ENCODE data around the gene ARSD.
"Not testable (repeated sequence)": the region's sequence is repeated elsewhere in the genome, so short reads cannot be mapped to it uniquely, and the experiment has no call there.

Gene ARSD

DNA sequence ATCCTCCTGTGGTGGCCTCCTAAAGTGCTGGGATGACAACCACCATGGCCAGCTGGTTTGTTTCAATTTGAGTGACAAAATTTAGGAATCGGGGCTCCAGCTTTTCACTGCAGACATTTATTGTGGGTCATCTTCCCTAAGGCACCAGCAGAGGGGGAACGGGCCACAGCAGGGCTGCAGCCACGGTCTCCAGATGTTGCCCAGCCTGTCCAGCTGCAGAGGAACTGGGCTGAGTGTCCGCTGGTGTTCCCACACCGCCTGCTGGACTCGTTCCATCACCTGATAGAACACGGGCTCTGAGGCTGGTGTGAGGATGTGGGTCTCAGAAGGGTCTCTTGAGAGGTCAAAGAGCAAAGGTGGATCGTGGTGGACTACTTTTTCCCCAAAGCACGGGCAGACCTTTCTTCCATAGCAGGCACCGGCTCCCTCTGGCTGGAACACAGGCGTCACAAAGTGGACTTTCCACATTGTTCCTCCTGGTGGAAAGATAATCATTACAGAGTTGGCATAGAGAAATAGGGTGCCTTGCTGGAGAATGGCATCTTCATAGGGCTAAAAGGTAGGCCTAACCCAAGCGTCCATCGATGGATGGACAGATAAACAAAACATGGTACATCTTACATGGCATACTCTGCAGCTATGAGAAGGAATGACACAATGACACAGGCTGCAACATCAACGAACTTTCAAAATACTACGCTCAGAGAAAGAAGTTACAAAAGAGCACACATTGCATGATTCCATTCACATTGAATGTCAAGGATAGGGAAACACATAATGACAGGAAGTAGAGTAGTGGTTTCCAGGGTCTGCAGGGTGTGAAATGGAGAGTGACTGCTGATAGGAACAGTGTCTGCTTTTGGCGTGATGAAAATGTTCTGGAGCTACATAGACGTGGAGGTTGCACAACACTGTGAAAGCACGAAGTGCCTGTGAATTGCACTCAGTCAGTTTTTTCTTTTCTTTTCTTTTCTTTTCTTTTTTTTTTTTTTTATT is 5.9 kb upstream of the ARSD start:
- DNase-seq (ENCODE audit: low spot score) (no peak), FAIRE-seq (no peak)

DNA sequence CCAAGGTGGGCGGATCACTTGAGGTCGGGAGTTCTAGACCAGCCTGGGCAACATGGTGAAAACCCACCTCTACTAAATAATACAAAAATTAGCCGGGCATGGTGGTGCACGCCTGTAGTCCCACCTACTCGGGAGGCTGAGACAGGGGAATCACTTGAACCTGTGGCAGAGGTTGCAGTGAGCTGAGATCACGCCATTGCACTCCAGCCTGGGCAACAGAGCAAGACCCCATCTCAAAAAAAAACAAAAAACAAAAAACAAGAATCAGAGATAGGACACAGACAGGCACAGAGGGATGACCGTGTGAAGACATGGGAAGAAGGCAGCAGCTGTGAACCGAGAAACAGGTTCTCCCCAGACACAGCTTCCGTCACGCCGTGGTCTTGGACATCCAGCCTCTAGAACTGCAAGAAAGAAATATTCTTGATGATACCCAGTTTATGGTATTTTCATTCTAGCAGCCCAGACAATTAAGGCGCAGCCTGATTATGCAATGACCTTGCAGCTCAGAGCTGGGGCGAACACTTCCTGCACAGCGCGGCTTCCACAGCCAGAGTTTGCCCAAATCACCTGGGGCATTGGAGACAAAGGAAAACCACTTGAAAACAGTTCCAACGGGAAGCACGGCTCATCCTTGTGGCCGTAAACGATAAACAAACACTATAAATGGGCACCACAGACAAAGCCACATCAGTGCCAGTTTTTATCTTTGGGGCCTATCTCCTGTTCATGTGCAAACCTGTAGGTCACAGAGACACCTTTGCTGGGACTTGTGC is 4.2 kb upstream of the ARSD start:
- no peak for FAIRE-seq
- DNase-seq (ENCODE audit: low spot score) = no peak

DNA sequence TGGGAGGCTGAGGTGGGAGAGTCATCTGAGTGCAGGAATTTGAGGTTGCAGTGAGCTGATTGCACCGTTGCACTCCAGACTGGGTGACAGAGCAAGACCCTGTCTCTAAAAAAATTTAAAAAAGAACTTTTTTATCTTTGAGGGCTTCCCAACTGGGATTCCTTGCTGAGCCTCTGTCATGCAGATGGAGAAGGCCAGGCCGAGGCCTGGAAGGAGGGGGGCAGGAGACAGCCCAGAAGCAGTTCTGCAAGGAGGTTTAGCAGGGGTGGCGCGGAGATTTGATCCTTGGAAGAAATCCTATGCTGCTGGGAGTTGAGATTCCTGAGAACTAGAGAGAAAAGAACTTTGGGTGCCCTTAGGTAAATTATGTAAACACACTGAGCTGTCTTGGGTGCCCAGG is 2.5 kb upstream of the ARSD start:
- FAIRE-seq (no peak), DNase-seq (ENCODE audit: low spot score) (no peak)

DNA sequence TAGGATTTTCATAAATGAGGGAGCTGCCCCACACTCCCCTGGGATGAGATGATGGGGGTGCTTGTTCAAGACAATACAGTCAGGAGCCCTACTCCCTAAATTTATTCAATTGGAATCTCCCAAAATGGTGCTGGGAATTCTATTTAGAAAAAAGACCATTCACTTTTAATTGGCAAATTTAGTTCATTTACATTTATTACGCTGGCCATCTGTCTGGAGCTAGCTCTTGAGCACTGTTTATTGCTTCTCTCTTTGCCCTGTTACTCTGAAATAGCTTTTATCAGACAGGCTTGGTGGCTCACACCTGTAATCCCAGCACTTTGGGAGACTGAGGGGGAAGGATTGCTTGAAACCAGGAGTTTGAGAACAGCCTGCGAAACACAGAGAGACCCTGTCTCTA is 2.0 kb upstream of the ARSD start:
- FAIRE-seq = no peak
- no peak for DNase-seq (ENCODE audit: low spot score)

DNA sequence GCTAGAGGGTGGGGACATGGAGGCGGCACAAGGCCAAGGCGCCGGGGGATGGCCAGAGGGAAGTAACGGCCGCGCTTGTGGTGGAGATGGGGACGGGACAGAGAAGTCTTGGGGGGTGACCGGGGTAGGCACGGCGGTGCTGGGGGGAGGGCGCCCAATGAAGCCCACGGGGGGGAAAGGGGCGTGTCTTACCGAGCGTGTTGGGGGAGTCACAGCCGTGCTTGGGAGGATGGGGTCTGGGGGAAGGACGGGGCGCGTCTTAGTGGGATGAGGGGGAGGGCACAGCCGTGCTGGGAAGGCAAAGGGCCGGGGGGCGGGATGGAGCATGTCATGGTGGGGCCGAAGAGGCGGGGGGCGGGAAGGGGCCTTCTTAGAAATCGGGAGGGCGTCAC is 952 bp downstream of the ARSD start:
- FAIRE-seq (no peak), DNase-seq (ENCODE audit: low spot score) (no peak)

- FAIRE-seq (no peak), DNase-seq (ENCODE audit: low spot score) (no peak)
Observed at GRCh38 chrX:2926664-2927275, 2.4 kb downstream of the ARSD start.

- FAIRE-seq; DNase-seq (ENCODE audit: low spot score): not testable (repeated sequence)
Observed at GRCh38 chrX:2926255-2926654, 2.9 kb downstream of the ARSD start.

GRCh38 chrX:2924151-2924550 is 5.0 kb downstream of the ARSD start:
- FAIRE-seq = no peak

DNA sequence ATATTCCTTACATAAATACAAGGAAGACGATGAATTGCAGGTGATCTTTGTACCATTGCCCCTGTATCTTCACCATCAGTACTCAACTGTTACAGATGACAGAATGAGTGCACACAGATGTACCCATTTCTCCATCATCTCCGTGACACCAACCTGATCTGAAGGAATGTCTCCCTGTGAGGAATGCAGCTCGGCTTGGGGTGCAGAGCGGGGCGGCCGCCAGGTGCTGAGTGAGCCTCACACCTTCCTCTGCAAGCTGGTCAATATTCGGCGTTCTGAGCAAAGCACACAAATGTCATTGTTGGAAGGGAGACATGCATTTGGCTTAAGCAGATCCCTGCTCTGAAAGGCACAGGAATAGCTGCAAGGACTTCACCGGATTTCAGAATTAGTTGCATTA is 7.4 kb downstream of the ARSD start:
- DNase-seq (ENCODE audit: low spot score) = no peak
- no peak for FAIRE-seq

More at GRCh38 chrX:2924151-2924550, 5.0 kb downstream of the ARSD start:
- no peak for DNase-seq (ENCODE audit: low spot score)

DNA sequence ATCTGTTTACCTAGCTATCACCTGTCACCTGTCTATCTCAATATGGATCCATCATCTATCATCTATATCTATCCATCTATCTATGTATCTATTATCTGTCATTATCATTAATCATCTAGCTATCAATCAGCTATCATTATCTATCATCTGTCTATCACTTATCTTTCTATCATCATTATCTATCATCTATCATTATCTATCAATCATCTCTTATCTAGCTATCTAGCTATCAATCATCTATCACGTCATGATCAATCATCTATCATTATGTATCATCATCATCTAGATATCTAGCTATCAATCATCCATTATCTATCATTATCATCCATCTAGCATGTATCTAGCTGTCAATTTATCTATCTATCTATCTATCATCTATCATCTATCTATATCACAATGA is 7.9 kb downstream of the ARSD start:
- FAIRE-seq (no peak), DNase-seq (ENCODE audit: low spot score) (no peak)

DNA sequence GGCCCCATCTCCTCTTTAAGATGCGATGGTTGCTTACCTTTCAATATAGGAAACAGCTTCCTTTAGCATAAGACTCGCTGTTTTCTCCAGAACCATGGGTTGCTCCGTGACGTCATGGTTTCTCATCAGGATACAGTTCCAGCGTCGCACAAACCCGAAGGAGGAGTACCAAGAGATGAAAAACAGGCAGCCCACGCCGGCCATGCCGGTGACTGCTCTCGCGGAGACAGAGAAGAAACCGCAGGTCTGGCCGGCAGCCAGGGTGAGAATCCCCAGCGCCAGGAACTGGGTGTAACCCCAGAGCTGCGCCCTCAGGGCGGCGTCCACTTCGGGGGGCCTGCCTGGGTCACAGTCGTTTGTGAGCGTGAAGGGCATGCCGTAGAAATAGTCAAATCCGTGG is 11.4 kb downstream of the ARSD start:
- no peak for FAIRE-seq
- no peak for DNase-seq (ENCODE audit: low spot score)

DNA sequence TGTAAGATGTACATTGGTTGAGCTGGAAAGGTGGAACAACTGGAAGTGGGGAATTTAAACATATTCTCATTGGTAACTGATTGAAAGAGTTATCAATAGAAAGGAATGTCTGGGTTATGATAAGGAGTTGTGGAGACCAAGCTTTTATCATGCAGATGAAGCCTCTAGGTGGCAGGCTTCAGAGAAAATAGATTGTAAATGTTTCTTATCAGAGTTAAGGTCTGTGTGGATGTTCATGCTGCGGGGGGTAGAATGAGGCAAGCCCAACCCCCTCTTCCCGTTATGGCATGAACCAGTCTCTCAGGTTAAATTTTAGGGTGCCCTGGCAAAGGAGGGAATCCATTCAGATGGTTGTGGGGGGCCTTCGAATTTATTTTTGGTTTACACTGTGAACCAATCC is 16.0 kb downstream of the ARSD start:
- DNase-seq (ENCODE audit: low spot score) (no peak), FAIRE-seq (no peak)

DNA sequence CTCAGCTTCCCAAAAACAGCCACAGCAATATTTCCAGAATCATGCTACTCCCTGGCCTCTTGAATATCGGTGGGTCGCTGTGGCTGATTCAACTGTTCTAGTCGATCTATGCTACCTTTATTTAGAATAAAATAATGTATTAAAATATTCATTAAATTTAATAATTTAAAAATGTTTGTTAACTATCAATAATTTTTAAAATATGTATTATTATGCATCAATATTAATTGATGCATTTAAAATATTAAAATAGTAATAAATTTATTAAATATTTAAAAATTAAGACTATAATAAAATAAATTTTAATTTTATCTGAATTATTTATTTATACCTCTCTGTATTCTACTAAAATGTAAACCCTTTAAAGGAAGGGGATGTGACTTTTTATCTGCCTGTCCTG is 19.0 kb downstream of the ARSD start:
- DNase-seq (ENCODE audit: low spot score) = no peak
- peak; percentile 62 for FAIRE-seq

- DNase-seq (ENCODE audit: low spot score) (no peak), FAIRE-seq (no peak)
Observed at GRCh38 chrX:2908125-2908685, 20.9 kb downstream of the ARSD start.

DNA sequence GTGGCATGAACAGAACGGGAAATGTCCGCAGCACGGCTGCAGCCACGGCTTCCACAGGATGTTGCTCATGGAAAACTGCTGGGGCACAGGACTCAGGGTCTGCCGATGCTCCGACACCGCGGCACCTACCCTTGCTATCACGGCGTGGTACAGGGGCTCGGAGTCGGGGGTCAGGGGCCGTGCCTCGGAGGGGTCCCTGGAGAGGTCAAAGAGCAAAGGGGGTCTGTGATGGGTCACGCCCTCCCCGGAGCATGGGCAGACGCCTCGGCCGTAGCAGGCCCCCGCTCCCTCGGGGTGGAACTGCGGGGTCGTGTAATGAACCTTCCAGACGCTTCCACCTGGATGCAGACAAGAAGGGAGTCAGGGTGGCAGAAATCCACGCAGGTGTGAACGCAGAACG is 21.8 kb downstream of the ARSD start:
- FAIRE-seq (no peak), DNase-seq (ENCODE audit: low spot score) (no peak)

DNA sequence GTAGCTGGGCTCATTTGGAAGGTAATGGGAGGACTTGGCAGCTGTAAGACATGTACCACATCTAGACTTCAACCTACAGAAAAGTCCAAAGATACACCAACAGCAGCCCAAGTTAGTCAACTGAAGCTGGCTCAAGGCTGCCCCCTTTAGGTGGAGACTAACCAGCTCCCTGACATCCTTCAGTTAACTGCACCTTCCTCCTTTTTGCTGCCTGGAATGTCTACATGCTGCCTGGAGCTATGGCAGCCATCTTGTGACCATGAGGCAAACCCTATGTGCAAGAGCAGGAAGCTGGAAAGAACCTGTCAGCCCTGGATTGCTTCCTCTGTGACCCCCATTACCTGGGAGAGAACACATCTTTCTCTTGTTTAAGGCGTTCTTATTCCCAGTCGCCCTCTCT is 25.8 kb downstream of the ARSD start:
- FAIRE-seq = no peak
- no peak for DNase-seq (ENCODE audit: low spot score)

GRCh38 chrX:2902841-2903240 is 26.3 kb downstream of the ARSD start:
- no peak for FAIRE-seq

GRCh38 chrX:2901367-2902036 is 27.6 kb downstream of the ARSD start:
- no peak for DNase-seq (ENCODE audit: low spot score)

More at GRCh38 chrX:2902841-2903240, 26.3 kb downstream of the ARSD start:
- DNase-seq (ENCODE audit: low spot score) = no peak

GRCh38 chrX:2898846-2899512 is 30.2 kb downstream of the ARSD start:
- DNase-seq (ENCODE audit: low spot score) (no peak), FAIRE-seq (no peak)

More at GRCh38 chrX:2901367-2902036, 27.6 kb downstream of the ARSD start:
- no peak for FAIRE-seq
